Measurements from ENCODE around the gene PLEKHO2.

- no peak for TF ChIP-seq POLR2AphosphoS5 (IDR thresholded peaks at IDR 0.05; ENCODE audit: low read depth, low read length)
- no peak for TF ChIP-seq TAF1 (IDR thresholded peaks at IDR 0.05; ENCODE audit: low read depth, low read length)
- TF ChIP-seq POLR2A (IDR thresholded peaks at IDR 0.05; ENCODE audit: low read depth, low read length) = no peak
- no peak for TF ChIP-seq SPI1 (IDR thresholded peaks at IDR 0.05; ENCODE audit: low read depth, low read length)
Observed at GRCh38 chr15:64898406-64898805, 56.7 kb downstream of the PLEKHO2 start.
